Brain microvascular endothelial cell (primary cell): ENCODE results near the gene TMPRSS2.

Source experiments
- DNase-seq: peaks from one replicate; pipeline ENCODE4 v3.0.0-alpha.2; 2020
- H3K27ac ChIP-seq: fragments of 250-450 bp; sonication (Bioruptor Pico); 2 replicates; pipeline ENCODE4 v1.5.1; 2020; ENCODE audit warnings: mild to moderate bottlenecking, moderate library complexity
- H3K27me3 ChIP-seq: fragments of 250-450 bp; sonication (Bioruptor Pico); replicated peaks from 2 replicates; pipeline ENCODE4 v1.5.1; 2020; ENCODE audit warnings: mild to moderate bottlenecking
- H3K36me3 ChIP-seq: fragments of 250-450 bp; sonication (Bioruptor Pico); replicated peaks from 2 replicates; pipeline ENCODE4 v1.5.1; 2020; ENCODE audit warnings: mild to moderate bottlenecking
- H3K4me3 ChIP-seq: 2 replicates; pipeline ENCODE4 v1.5.1; 2011; ENCODE audit warnings: low read depth, mild to moderate bottlenecking, control low read depth, low read length, moderate library complexity
- CTCF ChIP-seq: IDR thresholded peaks from 2 replicates; pipeline ENCODE4 v1.5.1; 2011; ENCODE audit warnings: low read depth, mild to moderate bottlenecking, moderate library complexity, low read length, control low read depth, inconsistent platforms; ENCODE audit errors: missing control alignments
- in situ Hi-C: cut with HindIII; loops from 2 replicates; pipeline ENCODE4 v1.10.0; 2017; ENCODE audit warnings: low sequenced_read_pairs, low pct_ligation_motif_present

Gene TMPRSS2

GRCh38 chr21:41501919-41502318 is 6.0 kb downstream of the TMPRSS2 start:
- H3K27me3 ChIP-seq = peaks cover 11% of the 10 kb centered on the region
- no peak for TF ChIP-seq CTCF
- H3K27ac ChIP-seq = no peak overlapping the region
- H3K4me3 ChIP-seq = no peak overlapping the region
- no peaks in the 10 kb centered on the region for H3K36me3 ChIP-seq
- DNase-seq = no peak
- in situ Hi-C loops = no loop called here

- peaks cover 2% of the 10 kb centered on the region for H3K27me3 ChIP-seq
- no peak for DNase-seq
- H3K4me3 ChIP-seq = no peak overlapping the region
- in situ Hi-C loops = no loop called here
- no peak for TF ChIP-seq CTCF
- no peak overlapping the region for H3K27ac ChIP-seq
- H3K36me3 ChIP-seq = no peaks in the 10 kb centered on the region
These were observed 7.0 kb downstream of the TMPRSS2 start for GRCh38 chr21:41500931-41501381.

- H3K36me3 ChIP-seq = no peaks in the 10 kb centered on the region
- no peak overlapping the region for H3K4me3 ChIP-seq
- DNase-seq = no peak
- no peak overlapping the region for H3K27ac ChIP-seq
- no peaks in the 10 kb centered on the region for H3K27me3 ChIP-seq
- TF ChIP-seq CTCF = no peak
- in situ Hi-C loops = no loop called here
These were observed 7.6 kb downstream of the TMPRSS2 start for GRCh38 chr21:41500363-41500762.

GRCh38 chr21:41499920-41500319 is 8.0 kb downstream of the TMPRSS2 start:
- no peaks in the 10 kb centered on the region for H3K36me3 ChIP-seq
- TF ChIP-seq CTCF = no peak
- no peaks in the 10 kb centered on the region for H3K27me3 ChIP-seq
- H3K27ac ChIP-seq = no peak overlapping the region
- in situ Hi-C loops = no loop called here
- DNase-seq = no peak
- H3K4me3 ChIP-seq = no peak overlapping the region

GRCh38 chr21:41497788-41498187 is 10.2 kb downstream of the TMPRSS2 start:
- no peak for TF ChIP-seq CTCF
- in situ Hi-C loops = no loop called here
- Histone ChIP-seq H3K4me3 (no peak overlapping the region), H3K27me3 (no peaks in the 10 kb centered on the region), H3K27ac (no peak overlapping the region), H3K36me3 (no peaks in the 10 kb centered on the region)
- no peak for DNase-seq

GRCh38 chr21:41497008-41497407 is 10.9 kb downstream of the TMPRSS2 start:
- Histone ChIP-seq H3K27ac (no peak overlapping the region), H3K27me3 (no peaks in the 10 kb centered on the region), H3K4me3 (no peak overlapping the region), H3K36me3 (no peaks in the 10 kb centered on the region)
- TF ChIP-seq CTCF = no peak
- in situ Hi-C loops = no loop called here
- no peak for DNase-seq
